Smooth muscle cell (in vitro differentiated cells): ENCODE data around the gene RAB27B. TPM values are rescaled to one million over a fixed set of nuclear protein-coding genes. Genes with fewer than 3 reads are reported as not detected.
A peak's percentile ranks its signal among the peaks of the same experiment; 100 is the strongest.

Source experiments
- DNase-seq: peaks from one replicate; lab custom pipeline; 2025; ENCODE audit not compliant: unreplicated experiment; lab: John Stamatoyannopoulos, UW
- H2AFZ ChIP-seq: fragments of 200-600 bp; sonication (generic); 2 replicates; pipeline ENCODE4 v1.6.0; 2016; ENCODE audit warnings: antibody characterized with exemption, low read depth, mild to moderate bottlenecking
- H3F3A ChIP-seq: fragments of 200-600 bp; sonication (generic); 2 replicates; pipeline ENCODE4 v1.6.0; 2017; ENCODE audit warnings: antibody characterized with exemption, low read depth
- H3K27ac ChIP-seq: fragments of 200-600 bp; sonication (generic); 2 replicates; pipeline ENCODE4 v1.5.1; 2016; ENCODE audit warnings: low read depth, mild to moderate bottlenecking
- H3K27me3 ChIP-seq: fragments of 200-600 bp; sonication (generic); 2 replicates; pipeline ENCODE4 v1.6.1; 2016; ENCODE audit warnings: low read depth, mild to moderate bottlenecking
- H3K36me3 ChIP-seq: fragments of 200-600 bp; sonication (generic); 2 replicates; pipeline ENCODE4 v1.5.1; 2016; ENCODE audit warnings: low read depth
- H3K4me1 ChIP-seq: fragments of 200-600 bp; sonication (generic); 2 replicates; pipeline ENCODE4 v1.5.1; 2016; ENCODE audit warnings: low read depth
- H3K4me2 ChIP-seq: fragments of 200-600 bp; sonication (generic); 2 replicates; pipeline ENCODE4 v1.6.0; 2016; ENCODE audit warnings: mild to moderate bottlenecking
- H3K4me3 ChIP-seq: fragments of 200-600 bp; sonication (generic); 2 replicates; pipeline ENCODE4 v1.5.1; 2016; ENCODE audit warnings: mild to moderate bottlenecking
- H3K79me2 ChIP-seq: fragments of 200-600 bp; sonication (generic); 2 replicates; pipeline ENCODE4 v1.6.0; 2016; ENCODE audit warnings: low read depth, mild to moderate bottlenecking
- H3K9ac ChIP-seq: fragments of 200-600 bp; sonication (generic); 2 replicates; pipeline ENCODE4 v1.6.0; 2016; ENCODE audit warnings: low read depth
- H3K9me3 ChIP-seq: fragments of 200-600 bp; sonication (generic); replicated peaks from 2 replicates; pipeline ENCODE4 v1.5.1; 2016; ENCODE audit warnings: low read depth
- H4K20me1 ChIP-seq: fragments of 200-600 bp; sonication (generic); 2 replicates; pipeline ENCODE4 v1.6.0; 2016; ENCODE audit warnings: low read depth
- WGBS: methylation state at CpG from one replicate; pipeline ENCODE4 v1.1.7; 2016; ENCODE audit warnings: low lambda C conversion rate; 5-methylcytosine and 5-hydroxymethylcytosine counted together
- polyA plus RNA-seq: library from polyadenylated mRNA; unstranded; fragments of >200 nt; fragmentation: Nextera tagmentation; extraction: Ambion mirVana; gene quantifications from 2 replicates; pipeline ENCODE4 v1.2.1, GENCODE V29; 2016
- total RNA-seq: library from RNA; depleted of rRNA; stranded (reverse); fragments of >200 nt; gene quantifications from 2 replicates; pipeline ENCODE4 v1.2.3, GENCODE V29; 2014
- TF ChIP-seq, protein P1 (sequence below): fragments of 200-600 bp; sonication (generic); IDR thresholded peaks from 2 replicates; pipeline ENCODE4 v1.5.1; 2017; ENCODE audit warnings: borderline replicate concordance, mild to moderate bottlenecking, antibody characterized with exemption; ENCODE audit not compliant: insufficient read depth, poor library complexity, severe bottlenecking

Gene RAB27B, protein sequence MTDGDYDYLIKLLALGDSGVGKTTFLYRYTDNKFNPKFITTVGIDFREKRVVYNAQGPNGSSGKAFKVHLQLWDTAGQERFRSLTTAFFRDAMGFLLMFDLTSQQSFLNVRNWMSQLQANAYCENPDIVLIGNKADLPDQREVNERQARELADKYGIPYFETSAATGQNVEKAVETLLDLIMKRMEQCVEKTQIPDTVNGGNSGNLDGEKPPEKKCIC
- total RNA-seq = 8.9 and 9.5 TPM in 2 replicates
- polyA plus RNA-seq = 0.98 and 2.4 TPM in 2 replicates

DNA sequence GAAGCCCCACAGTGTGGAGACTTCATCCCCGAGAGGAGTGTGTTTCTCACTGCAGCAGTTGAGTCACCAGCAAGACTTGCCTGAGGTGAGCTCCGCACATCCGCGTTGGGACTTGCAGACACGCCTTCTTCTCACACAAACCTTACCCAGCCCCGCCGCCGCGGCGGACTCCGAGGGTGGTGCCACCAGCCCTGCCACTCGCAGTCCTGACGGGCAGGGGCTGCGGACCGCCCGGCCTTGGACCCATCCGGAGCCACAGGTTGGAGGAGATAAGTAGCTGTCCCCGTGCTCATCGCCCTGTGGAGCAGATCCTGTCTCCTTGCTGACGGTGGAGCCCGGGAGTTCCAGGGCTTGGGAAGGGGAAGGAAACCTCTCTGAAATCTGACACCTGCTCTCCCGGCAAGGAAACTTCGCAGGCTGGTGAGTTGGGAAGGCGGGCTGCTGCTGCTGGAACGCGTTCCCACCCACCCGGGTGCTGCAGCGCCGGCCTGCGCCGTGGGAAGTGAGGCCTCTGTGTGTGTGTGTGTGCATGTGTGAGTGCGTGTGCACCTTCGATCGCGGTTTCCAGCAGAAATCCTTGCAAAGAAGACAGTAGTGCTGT is at the start of gene RAB27B:
Gene RAB27B, plus strand, starts transcription at position 197 of the 601 bp plus-strand sequence. CDS start 49,109 bp downstream, outside the sequence.
- peak within 1 kb of the TSS; percentile 51 for H3K9ac ChIP-seq
- peaks cover 7% of the 10 kb centered on the region for H3F3A ChIP-seq
- no peaks in the 10 kb centered on the region for H3K27me3 ChIP-seq
- H2AFZ ChIP-seq = peak within 1 kb of the TSS; percentile 100
- no peaks in the 10 kb centered on the region for H3K9me3 ChIP-seq
- H3K36me3 ChIP-seq = no peaks in the 10 kb centered on the region
- H3K4me2 ChIP-seq = peak within 1 kb of the TSS; percentile 94
- H3K4me3 ChIP-seq = peak within 1 kb of the TSS; percentile 75
- TF ChIP-seq, protein P1, sequence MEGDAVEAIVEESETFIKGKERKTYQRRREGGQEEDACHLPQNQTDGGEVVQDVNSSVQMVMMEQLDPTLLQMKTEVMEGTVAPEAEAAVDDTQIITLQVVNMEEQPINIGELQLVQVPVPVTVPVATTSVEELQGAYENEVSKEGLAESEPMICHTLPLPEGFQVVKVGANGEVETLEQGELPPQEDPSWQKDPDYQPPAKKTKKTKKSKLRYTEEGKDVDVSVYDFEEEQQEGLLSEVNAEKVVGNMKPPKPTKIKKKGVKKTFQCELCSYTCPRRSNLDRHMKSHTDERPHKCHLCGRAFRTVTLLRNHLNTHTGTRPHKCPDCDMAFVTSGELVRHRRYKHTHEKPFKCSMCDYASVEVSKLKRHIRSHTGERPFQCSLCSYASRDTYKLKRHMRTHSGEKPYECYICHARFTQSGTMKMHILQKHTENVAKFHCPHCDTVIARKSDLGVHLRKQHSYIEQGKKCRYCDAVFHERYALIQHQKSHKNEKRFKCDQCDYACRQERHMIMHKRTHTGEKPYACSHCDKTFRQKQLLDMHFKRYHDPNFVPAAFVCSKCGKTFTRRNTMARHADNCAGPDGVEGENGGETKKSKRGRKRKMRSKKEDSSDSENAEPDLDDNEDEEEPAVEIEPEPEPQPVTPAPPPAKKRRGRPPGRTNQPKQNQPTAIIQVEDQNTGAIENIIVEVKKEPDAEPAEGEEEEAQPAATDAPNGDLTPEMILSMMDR = no peak
- peak within 1 kb of the TSS; percentile 64 for H3K27ac ChIP-seq
- peak; percentile 45 for DNase-seq
- no peaks in the 10 kb centered on the region for H3K79me2 ChIP-seq
- under 1% methylated on average over 35 of the region's 35 CpGs for WGBS
- H4K20me1 ChIP-seq = no peaks in the 10 kb centered on the region
- H3K4me1 ChIP-seq = peaks cover 12% of the 10 kb centered on the region

DNA sequence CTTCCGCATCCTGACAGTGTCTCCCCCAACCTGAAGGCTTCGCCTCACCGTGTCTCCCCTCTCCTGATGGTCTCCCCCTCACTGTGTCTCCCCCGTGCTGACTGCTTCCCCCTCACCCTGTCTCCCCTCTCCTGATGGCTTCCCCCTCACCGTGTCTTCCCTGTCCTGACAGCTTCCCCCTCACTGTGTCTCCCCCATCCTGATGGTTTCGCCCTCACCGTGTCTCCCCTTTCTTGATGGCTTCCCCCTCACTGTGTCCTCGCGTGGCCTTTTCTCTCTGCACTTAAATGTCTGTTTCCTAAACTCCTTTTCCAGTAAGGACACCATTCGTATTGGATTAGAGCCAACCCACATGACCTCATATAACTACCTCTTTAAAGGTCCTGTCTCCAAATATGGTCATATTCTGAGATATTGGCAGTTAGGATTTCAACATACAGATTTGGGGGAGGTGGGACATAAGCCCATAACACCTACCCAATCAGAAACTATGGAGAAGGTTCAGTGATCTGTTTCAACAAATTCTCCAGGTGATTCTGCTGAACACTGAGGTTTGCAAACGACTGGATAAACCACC is 47.9 kb upstream of the RAB27B start:
- Histone ChIP-seq H3K4me3 (no peak overlapping the region), H3K4me2 (no peak overlapping the region), H3K27ac (no peak overlapping the region), H3K9ac (no peak overlapping the region), H3K79me2 (no peaks in the 10 kb centered on the region), H3K4me1 (no peaks in the 10 kb centered on the region), H2AFZ (no peak overlapping the region), H3K9me3 (no peaks in the 10 kb centered on the region), H4K20me1 (no peaks in the 10 kb centered on the region), H3F3A (peaks cover 9% of the 10 kb centered on the region), H3K36me3 (no peaks in the 10 kb centered on the region), H3K27me3 (no peaks in the 10 kb centered on the region)
- TF ChIP-seq, protein P1 = no peak
- DNase-seq = no peak
- 80% methylated on average over 7 of the region's 11 CpGs for WGBS

DNA sequence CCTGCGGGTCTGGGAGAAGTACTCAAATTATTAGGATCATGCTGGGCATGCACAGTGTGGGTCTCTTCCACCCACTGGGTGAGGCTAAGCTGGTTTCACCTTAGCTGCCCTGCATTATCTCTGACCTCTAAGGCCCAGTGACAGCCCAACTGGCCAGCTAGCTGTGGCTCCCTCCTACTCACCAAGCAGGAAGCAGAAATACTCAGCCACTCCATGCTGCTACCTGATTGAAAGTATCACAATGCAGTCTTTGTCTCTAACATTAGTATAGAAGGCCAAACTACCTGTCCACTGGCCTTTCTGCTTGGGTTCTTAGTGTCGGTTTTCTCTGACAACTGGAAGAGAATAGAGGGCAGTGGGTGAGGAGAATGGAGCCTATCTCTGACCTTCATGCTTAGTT is 47.3 kb upstream of the RAB27B start:
- Histone ChIP-seq H3K4me3 (no peak overlapping the region), H4K20me1 (no peaks in the 10 kb centered on the region), H3K9ac (no peak overlapping the region), H3K9me3 (no peaks in the 10 kb centered on the region), H3K4me2 (no peak overlapping the region), H3K79me2 (no peaks in the 10 kb centered on the region), H3K27me3 (no peaks in the 10 kb centered on the region), H3K4me1 (no peaks in the 10 kb centered on the region), H3F3A (peaks cover 6% of the 10 kb centered on the region), H3K27ac (no peak overlapping the region), H2AFZ (no peak overlapping the region), H3K36me3 (no peaks in the 10 kb centered on the region)
- WGBS = 94% methylated on average over 2 of the region's 2 CpGs
- TF ChIP-seq, protein P1 = no peak
- DNase-seq = no peak
